Activated CD4-positive, alpha-beta T cell treated with anti-CD3 and anti-CD28 coated beads, Interleukin-2, amount 10 ng/mL, durations not matched to agents 24 days and 14 days (primary cell): ENCODE data around the gene KATNAL2. TPM values are rescaled to one million over a fixed set of nuclear protein-coding genes. Genes with fewer than 3 reads are reported as not detected.

Experiments used
- DNase-seq: peaks from one replicate; pipeline ENCODE4 v3.0.0; 2022
- H3K27ac Mint-ChIP-seq: one replicate; pipeline ENCODE4 v1.8.0; 2022; ENCODE audit warnings: mild to moderate bottlenecking, mixed read lengths
- H3K27me3 Mint-ChIP-seq: one replicate; pipeline ENCODE4 v1.8.0; 2022; ENCODE audit warnings: mixed read lengths
- H3K36me3 Mint-ChIP-seq: one replicate; pipeline ENCODE4 v1.8.0; 2022; ENCODE audit warnings: low read depth, mild to moderate bottlenecking, mixed read lengths
- H3K4me1 Mint-ChIP-seq: one replicate; pipeline ENCODE4 v1.8.0; 2021; ENCODE audit warnings: mixed read lengths
- H3K4me3 Mint-ChIP-seq: one replicate; pipeline ENCODE4 v1.8.0; 2022; ENCODE audit warnings: mild to moderate bottlenecking, moderate library complexity, mixed read lengths
- H3K9me3 Mint-ChIP-seq: one replicate; pipeline ENCODE4 v1.8.0; 2021; ENCODE audit warnings: mixed read lengths
- intact Hi-C: fragments of 100-400 bp; cut with micrococcal nuclease; formaldehyde crosslinking; loops from one replicate; pipeline ENCODE4 v1.15.1; 2023
- total RNA-seq: library from RNA; stranded (reverse); gene quantifications from 2 replicates; pipeline ENCODE4 v1.2.3, GENCODE V29; 2022

Gene KATNAL2
- total RNA-seq, 1 donor from 2014 or later, result 0.40 TPM

GRCh38 chr18:47080872-47081271 is 163.5 kb downstream of the KATNAL2 start:
- H3K9me3 Mint-ChIP-seq, result no peaks in the 10 kb centered on the region
- H3K36me3 Mint-ChIP-seq, result no peaks in the 10 kb centered on the region
- H3K4me3 Mint-ChIP-seq, result no peak overlapping the region
- H3K27me3 Mint-ChIP-seq, result peaks cover 2% of the 10 kb centered on the region
- H3K4me1 Mint-ChIP-seq, result no peaks in the 10 kb centered on the region
- DNase-seq, result no peak
- intact Hi-C loops, result no loop called here
- H3K27ac Mint-ChIP-seq, result no peak overlapping the region

DNA sequence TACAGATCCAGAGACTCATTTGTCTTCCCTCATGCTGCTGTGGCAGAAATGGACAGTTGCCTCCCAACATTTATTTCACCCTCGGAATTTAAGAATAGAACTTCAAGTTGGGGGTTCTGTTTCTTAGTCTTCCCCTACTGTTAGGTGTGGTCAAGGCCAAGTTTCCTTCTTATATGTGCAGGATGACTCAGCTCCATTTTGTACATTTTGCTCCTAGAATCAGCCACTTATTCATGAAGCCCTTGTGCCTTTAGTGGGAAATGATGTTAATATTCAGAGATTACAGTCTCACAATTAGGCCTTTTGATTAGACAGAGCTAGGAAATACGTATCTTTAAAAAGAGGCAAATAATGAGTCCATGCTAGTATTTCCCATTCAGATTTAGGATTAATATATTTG is 164.2 kb downstream of the KATNAL2 start:
- no peaks in the 10 kb centered on the region for H3K36me3 Mint-ChIP-seq
- no peaks in the 10 kb centered on the region for H3K9me3 Mint-ChIP-seq
- no peak overlapping the region for H3K27ac Mint-ChIP-seq
- DNase-seq, result no peak
- peaks cover 2% of the 10 kb centered on the region for H3K27me3 Mint-ChIP-seq
- intact Hi-C loops, result no loop called here
- H3K4me1 Mint-ChIP-seq, result no peaks in the 10 kb centered on the region
- H3K4me3 Mint-ChIP-seq, result no peak overlapping the region

- DNase-seq, result no peak
- H3K27ac Mint-ChIP-seq, result no peak overlapping the region
- intact Hi-C loops, result no loop called here
These were observed 170.3 kb downstream of the KATNAL2 start for GRCh38 chr18:47087676-47088075.

DNA sequence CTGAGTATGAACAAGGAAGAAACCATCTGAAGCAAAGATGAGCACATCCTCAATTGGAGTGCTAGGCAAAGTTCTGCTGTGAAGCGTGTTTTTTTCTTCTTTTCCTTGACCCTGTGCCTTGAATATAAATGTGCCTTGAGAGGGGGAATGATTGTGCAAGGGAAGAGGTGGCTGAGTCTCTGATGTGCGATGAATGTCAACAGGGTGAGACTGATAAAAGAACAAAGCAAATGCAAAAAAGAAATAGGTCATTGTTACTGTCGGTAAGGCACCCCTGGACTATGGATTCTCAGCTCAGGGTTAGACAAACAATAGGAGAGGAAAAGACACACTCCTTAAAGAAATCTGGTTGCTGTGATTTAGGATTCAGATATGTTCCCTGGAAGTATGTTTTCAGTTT is 178.4 kb downstream of the KATNAL2 start:
- no peak overlapping the region for H3K27ac Mint-ChIP-seq
- no peaks in the 10 kb centered on the region for H3K27me3 Mint-ChIP-seq
- peaks cover 4% of the 10 kb centered on the region for H3K36me3 Mint-ChIP-seq
- H3K9me3 Mint-ChIP-seq, result no peaks in the 10 kb centered on the region
- no peak overlapping the region for H3K4me3 Mint-ChIP-seq
- intact Hi-C loops, result no loop called here
- no peak for DNase-seq
- H3K4me1 Mint-ChIP-seq, result no peaks in the 10 kb centered on the region

More at GRCh38 chr18:47087676-47088075, 170.3 kb downstream of the KATNAL2 start:
- Mint-ChIP-seq H3K9me3 (no peaks in the 10 kb centered on the region), H3K27me3 (no peaks in the 10 kb centered on the region), H3K4me1 (no peaks in the 10 kb centered on the region), H3K36me3 (no peaks in the 10 kb centered on the region), H3K4me3 (no peak overlapping the region)

DNA sequence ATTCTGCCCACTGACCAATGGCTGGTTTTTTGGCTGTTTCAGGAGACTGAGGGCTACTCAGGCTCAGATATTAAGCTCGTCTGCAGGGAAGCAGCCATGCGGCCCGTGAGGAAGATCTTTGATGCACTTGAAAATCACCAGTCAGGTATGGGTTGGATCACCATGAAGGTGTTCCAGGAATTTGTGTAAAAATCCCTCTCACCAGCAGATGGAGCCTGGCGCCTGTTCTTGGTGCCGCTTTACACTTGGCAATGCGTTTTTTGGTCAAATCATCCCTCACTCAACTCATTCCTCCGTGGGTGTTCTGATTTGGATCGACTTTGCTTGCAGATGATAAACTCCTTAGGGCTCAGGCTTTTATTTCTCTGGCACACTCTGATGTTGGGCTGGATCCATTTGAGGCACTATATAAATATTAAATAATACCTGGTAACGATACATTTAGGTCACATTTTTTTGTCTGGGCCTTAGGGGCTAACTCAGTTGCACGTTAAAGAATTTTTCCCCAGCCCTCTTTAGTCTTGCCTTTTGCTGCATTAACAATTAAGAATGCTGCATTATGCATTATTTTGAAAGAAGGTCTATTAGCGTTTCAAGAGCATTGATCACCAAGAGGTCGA is 182.9 kb downstream of the KATNAL2 start:
- Mint-ChIP-seq H3K27ac (no peak overlapping the region), H3K9me3 (no peaks in the 10 kb centered on the region), H3K4me3 (no peak overlapping the region), H3K36me3 (peaks cover 8% of the 10 kb centered on the region), H3K4me1 (no peaks in the 10 kb centered on the region), H3K27me3 (no peaks in the 10 kb centered on the region)
- DNase-seq, result peak; percentile 89
- intact Hi-C loops, result loop anchor here (1.0 to 2.0 kb wide), 2 partner anchors 105 to 648 kb away; no protein-coding TSS in a partner anchor

GRCh38 chr18:47108373-47108772 is 191.0 kb downstream of the KATNAL2 start:
- Mint-ChIP-seq H3K4me1 (no peaks in the 10 kb centered on the region), H3K27ac (no peak overlapping the region)
- intact Hi-C loops, result no loop called here

DNA sequence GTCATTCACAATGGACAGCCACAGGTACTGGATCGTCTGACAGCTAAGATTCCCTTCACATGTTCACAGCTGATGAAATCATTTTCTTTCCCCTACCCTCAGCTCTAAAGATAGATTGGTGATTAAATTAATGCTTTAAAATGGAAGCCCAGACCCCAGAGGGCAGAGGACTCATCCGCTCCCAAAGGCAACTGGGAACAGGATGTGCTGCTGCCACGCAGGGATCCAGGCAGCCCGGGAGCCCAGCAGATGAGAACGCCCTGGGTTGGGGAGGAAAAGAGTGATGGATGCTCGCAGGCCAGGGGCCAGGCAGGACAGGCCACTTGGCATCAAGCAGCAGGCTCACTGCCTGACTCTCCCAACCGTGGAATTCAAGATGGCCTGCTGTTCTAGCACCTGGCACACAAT is 191.6 kb downstream of the KATNAL2 start:
- DNase-seq, result no peak
- intact Hi-C loops, result no loop called here
- H3K27ac Mint-ChIP-seq, result no peak overlapping the region
- no peak overlapping the region for H3K4me3 Mint-ChIP-seq
- H3K4me1 Mint-ChIP-seq, result no peaks in the 10 kb centered on the region
- peaks cover 35% of the 10 kb centered on the region for H3K36me3 Mint-ChIP-seq
- no peaks in the 10 kb centered on the region for H3K27me3 Mint-ChIP-seq
- H3K9me3 Mint-ChIP-seq, result no peaks in the 10 kb centered on the region

More at GRCh38 chr18:47108373-47108772, 191.0 kb downstream of the KATNAL2 start:
- H3K36me3 Mint-ChIP-seq, result peaks cover 32% of the 10 kb centered on the region
- no peak overlapping the region for H3K4me3 Mint-ChIP-seq
- H3K9me3 Mint-ChIP-seq, result no peaks in the 10 kb centered on the region
- no peaks in the 10 kb centered on the region for H3K27me3 Mint-ChIP-seq
- no peak for DNase-seq

DNA sequence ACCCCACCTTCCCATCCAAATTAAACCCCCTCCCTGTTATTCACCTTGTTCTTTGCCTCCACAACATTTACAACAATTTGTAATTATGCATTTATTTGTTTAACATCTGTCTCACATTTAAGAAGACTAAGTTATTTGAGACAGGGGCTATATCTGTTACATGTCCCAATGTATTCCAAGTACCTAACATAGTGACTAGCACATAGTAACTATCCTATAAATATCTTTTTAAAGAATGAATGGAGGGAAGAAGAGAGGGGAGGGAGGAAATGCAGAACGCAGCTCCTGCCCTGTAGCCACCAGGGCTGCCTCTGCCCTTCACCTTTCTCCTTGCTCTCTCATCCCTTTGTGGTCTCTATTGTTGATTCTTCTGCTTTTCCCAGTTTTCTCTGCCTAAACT is 192.3 kb downstream of the KATNAL2 start:
- H3K4me1 Mint-ChIP-seq, result no peaks in the 10 kb centered on the region
- DNase-seq, result no peak
- no peaks in the 10 kb centered on the region for H3K9me3 Mint-ChIP-seq
- peaks cover 34% of the 10 kb centered on the region for H3K36me3 Mint-ChIP-seq
- H3K4me3 Mint-ChIP-seq, result no peak overlapping the region
- H3K27ac Mint-ChIP-seq, result no peak overlapping the region
- H3K27me3 Mint-ChIP-seq, result no peaks in the 10 kb centered on the region
- intact Hi-C loops, result no loop called here

GRCh38 chr18:47110492-47111274 is 193.3 kb downstream of the KATNAL2 start:
- Mint-ChIP-seq H3K27ac (no peak overlapping the region), H3K9me3 (no peaks in the 10 kb centered on the region), H3K36me3 (peaks cover 34% of the 10 kb centered on the region), H3K4me1 (no peaks in the 10 kb centered on the region), H3K4me3 (no peak overlapping the region), H3K27me3 (no peaks in the 10 kb centered on the region)
- no peak for DNase-seq
- intact Hi-C loops, result no loop called here

GRCh38 chr18:47113796-47114540 is 196.6 kb downstream of the KATNAL2 start:
- DNase-seq, result no peak
- no peak overlapping the region for H3K27ac Mint-ChIP-seq
- no peaks in the 10 kb centered on the region for H3K4me1 Mint-ChIP-seq
- H3K4me3 Mint-ChIP-seq, result no peak overlapping the region
- intact Hi-C loops, result no loop called here
- no peaks in the 10 kb centered on the region for H3K9me3 Mint-ChIP-seq
- H3K36me3 Mint-ChIP-seq, result peaks cover 32% of the 10 kb centered on the region
- H3K27me3 Mint-ChIP-seq, result no peaks in the 10 kb centered on the region

GRCh38 chr18:47115205-47115604 is 197.8 kb downstream of the KATNAL2 start:
- H3K36me3 Mint-ChIP-seq, result peaks cover 39% of the 10 kb centered on the region
- H3K27ac Mint-ChIP-seq, result no peak overlapping the region
- H3K9me3 Mint-ChIP-seq, result no peaks in the 10 kb centered on the region
- no peak for DNase-seq
- H3K27me3 Mint-ChIP-seq, result no peaks in the 10 kb centered on the region
- no peak overlapping the region for H3K4me3 Mint-ChIP-seq
- H3K4me1 Mint-ChIP-seq, result peaks cover 6% of the 10 kb centered on the region
- intact Hi-C loops, result no loop called here

DNA sequence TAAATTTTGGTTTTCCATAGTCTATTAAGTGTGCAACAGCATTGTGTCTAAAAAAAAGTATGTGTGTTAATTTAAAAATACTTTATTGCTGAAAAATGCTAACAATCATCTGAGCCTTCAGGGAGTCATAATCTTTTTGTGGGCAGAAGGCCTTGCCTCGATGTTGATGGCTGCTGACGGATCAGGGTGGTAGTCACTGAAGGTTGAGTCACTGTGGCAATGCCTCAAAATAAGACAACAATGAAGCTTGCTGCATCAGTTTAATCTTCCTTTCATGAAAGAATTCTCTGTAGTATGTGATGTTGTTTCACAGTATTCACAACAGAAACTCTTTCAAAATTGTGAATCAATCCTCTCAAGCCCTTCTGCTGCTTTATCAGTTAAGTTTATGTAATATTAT is 201.6 kb downstream of the KATNAL2 start:
- Mint-ChIP-seq H3K27ac (no peak overlapping the region), H3K4me3 (no peak overlapping the region), H3K4me1 (peaks cover 20% of the 10 kb centered on the region), H3K27me3 (no peaks in the 10 kb centered on the region), H3K36me3 (peaks cover 33% of the 10 kb centered on the region), H3K9me3 (no peaks in the 10 kb centered on the region)
- intact Hi-C loops, result no loop called here
- DNase-seq, result no peak

- H3K9me3 Mint-ChIP-seq, result no peaks in the 10 kb centered on the region
- intact Hi-C loops, result loop anchor here (1.0 kb wide), 3 partner anchors 30 to 56 kb away; partner anchors contain the start of genes HDHD2 and IER3IP1
- DNase-seq, result no peak
- H3K27me3 Mint-ChIP-seq, result no peaks in the 10 kb centered on the region
- H3K36me3 Mint-ChIP-seq, result peaks cover 35% of the 10 kb centered on the region
- H3K4me1 Mint-ChIP-seq, result peaks cover 20% of the 10 kb centered on the region
- H3K4me3 Mint-ChIP-seq, result no peak overlapping the region
- H3K27ac Mint-ChIP-seq, result peak overlapping the region; percentile 30
These were observed 203.0 kb downstream of the KATNAL2 start for GRCh38 chr18:47120428-47120827.

- no peaks in the 10 kb centered on the region for H3K9me3 Mint-ChIP-seq
- no peaks in the 10 kb centered on the region for H3K27me3 Mint-ChIP-seq
- H3K36me3 Mint-ChIP-seq, result peaks cover 38% of the 10 kb centered on the region
- intact Hi-C loops, result no loop called here
- H3K4me3 Mint-ChIP-seq, result no peak overlapping the region
- H3K27ac Mint-ChIP-seq, result no peak overlapping the region
- DNase-seq, result no peak
- peaks cover 20% of the 10 kb centered on the region for H3K4me1 Mint-ChIP-seq
These were observed 203.7 kb downstream of the KATNAL2 start for GRCh38 chr18:47121146-47121545.
